Stimulated activated CD4-positive, alpha-beta T cell treated with anti-CD3 and anti-CD28 coated beads, Interleukin-2, amount 100 ng/mL, for 4 hours (primary cell): ENCODE measurements around the gene PTOV1.
A peak's percentile ranks its signal among the peaks of the same experiment; 100 is the strongest.

ENCODE experiments used
- DNase-seq: peaks from one replicate; pipeline ENCODE4 v3.0.0-alpha.2; 2020; ENCODE audit warnings: low read depth

The PTOV1 gene

DNA sequence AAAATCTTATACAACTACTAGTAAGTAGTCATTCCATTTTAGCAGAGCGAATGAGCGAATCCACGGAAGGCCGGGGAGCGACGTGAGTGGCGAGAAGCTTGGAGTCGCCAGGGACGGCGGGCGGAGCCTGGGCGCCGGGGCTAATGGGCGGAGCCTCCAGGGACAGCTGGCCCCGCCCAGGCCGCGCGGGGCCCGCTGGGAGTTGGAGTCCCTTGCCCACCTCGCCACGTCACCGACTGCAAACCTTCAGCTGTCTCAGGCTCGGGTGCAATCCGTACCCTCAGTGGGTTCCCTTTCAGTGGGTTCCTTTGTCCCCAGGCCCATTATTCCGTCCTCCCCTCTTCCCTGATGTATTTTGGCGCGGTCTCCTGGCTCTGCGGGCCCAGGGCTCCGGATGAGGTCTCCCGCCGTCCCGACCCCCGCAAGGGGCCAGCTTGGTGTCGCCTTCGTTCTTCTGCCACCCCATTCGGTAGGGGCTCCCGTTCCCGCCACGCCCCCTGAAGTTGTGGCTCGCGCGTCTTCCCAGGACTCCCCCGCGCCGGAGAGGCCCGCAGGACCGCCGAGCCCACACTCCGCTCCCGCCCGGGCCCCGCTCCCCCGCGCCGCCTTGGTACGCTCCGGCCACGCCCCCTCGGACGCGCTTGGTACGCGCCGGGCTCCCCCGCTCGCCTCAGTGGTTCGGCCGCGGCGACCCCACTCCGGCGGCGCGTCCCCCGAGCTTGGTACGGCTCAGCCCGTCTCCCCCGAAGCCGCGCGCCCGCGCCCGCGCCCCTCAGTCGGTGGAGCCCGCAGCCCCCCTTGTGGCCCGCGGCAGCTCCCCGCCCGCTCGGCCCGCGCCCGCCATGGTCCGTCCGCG lies at the start of gene PTOV1:
PTOV1 (plus strand) TSS at position 673 of the 856 bp plus-strand sequence.
- DNase-seq: peak; percentile 79

- no peak for DNase-seq
Measured at GRCh38 chr19:49801401-49801888, 49.5 kb upstream of the PTOV1 start.

- DNase-seq: no peak
Measured at GRCh38 chr19:49801966-49802661, 48.8 kb upstream of the PTOV1 start.

DNA sequence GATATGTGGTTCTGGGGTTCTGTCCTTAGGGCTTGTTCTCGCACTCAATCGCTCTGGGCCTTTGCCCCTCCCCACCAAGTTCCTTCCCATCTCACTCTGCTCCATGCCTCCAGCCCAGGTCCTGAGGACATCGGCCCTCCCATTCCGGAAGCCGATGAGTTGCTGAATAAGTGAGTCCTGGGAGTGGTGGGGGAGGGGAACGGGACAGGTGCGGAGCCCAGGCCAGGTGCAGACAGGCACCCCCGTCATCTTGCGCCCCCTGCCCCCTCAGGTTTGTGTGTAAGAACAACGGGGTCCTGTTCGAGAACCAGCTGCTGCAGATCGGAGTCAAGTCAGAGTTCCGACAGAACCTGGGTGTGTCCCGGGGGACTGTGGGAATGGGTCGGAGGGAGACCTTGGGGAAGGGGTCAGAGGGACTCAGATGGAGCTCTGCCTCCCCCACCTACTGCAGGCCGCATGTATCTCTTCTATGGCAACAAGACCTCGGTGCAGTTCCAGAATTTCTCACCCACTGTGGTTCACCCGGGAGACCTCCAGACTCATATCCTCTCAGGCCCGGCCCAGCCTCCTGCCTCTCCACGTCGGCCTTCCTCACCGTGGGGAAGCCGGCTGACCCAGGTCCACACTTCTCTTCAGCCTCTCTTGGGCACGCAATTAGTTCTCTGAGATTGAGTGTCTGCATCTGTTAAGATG lies 48.0 kb upstream of the PTOV1 start:
- DNase-seq: no peak

DNA sequence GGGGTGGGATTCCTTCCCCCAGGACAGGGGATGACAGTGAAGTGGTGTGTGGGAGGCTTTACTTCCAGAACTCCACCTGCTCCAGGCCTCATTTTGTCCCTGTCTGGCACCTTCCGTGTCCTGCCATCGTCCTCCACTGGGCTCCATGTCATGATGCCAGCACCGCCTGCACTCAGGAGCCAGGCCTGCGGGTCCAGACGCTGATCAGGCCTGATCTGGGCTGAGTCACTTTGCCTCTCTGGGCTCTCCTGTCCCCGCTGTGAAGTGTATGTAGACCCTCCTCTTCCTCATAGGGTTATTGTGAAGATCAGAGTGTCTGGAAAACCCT lies 47.5 kb upstream of the PTOV1 start:
- DNase-seq: no peak

DNA sequence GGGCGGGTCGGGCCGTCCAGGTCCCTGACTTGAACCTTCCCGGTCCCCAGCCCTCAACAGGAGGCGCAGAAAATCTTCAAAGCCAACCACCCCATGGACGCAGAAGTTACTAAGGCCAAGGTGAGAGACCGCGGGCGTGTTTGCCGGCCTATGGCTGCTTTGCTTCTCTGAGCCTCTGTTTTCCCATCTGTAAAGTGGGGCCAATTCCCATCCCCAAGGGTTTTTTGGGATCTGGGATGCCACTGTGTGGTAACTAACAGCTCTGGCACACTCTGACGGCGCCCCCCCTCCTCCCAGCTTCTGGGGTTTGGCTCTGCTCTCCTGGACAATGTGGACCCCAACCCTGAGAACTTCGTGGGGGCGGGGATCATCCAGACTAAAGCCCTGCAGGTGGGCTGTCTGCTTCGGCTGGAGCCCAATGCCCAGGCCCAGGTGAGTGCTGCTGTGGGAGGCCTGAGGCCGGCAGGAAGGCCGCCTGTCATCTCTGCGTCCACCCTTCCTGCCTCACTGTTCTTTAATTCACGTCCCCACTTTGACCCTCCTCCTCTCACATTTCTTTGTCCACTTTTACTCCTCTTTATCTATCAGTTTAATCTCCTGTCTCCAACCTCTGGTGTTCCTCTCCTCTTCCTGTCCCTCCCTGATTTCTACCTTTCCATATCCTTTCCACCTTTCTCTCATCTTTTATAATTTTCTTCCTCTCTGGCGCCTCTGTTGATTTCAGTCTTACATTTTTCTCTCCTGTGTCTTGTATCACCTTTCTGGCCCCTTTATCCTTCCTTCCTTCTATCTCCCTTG lies 44.9 kb upstream of the PTOV1 start:
- DNase-seq: no peak

GRCh38 chr19:49806620-49806959 lies 44.4 kb upstream of the PTOV1 start:
- DNase-seq: no peak

- DNase-seq: no peak
Measured at GRCh38 chr19:49807058-49807903, 43.7 kb upstream of the PTOV1 start.

GRCh38 chr19:49807904-49808675 lies 42.9 kb upstream of the PTOV1 start:
- no peak for DNase-seq

GRCh38 chr19:49808711-49809159 lies 42.2 kb upstream of the PTOV1 start:
- peak; percentile 83 for DNase-seq

DNA sequence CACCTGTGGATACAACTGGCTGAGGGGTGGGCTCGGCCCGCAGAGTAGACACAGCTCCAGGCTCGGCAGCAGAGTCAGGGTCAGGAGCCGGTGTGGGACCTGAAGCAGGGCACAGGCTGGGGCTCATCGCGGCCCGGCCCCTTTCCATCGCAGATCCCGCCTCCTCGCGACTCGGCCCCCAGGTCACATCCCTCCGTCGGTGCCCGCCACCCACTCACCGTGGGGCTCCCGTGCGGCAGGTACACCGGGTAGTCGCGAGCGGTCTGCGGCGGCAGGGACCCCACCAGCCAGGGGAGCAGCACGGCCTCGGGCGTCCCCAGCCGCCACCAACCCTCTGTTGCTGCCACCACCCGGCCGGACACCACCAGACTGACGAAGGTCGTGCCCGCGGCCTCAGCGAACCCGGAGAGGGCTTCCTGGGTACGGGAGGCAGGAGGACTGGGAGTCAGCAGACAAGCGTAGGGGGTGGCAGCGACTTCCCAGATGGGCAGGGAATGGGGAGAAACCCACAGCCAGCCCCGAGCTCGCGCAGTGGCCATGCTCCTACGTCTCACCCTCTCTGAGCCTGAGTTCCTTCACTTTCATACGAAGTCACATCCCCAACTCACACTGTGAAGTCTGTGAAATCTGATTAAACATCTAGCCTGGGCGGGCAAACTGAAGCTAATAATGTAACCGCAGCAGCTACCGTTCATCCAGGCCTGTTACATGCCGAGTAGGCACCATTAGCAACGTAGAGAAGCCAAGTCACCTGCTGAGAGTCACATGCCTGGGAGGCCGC lies 41.6 kb upstream of the PTOV1 start:
- no peak for DNase-seq

- no peak for DNase-seq
Measured at GRCh38 chr19:49809941-49810389, 41.0 kb upstream of the PTOV1 start.

DNA sequence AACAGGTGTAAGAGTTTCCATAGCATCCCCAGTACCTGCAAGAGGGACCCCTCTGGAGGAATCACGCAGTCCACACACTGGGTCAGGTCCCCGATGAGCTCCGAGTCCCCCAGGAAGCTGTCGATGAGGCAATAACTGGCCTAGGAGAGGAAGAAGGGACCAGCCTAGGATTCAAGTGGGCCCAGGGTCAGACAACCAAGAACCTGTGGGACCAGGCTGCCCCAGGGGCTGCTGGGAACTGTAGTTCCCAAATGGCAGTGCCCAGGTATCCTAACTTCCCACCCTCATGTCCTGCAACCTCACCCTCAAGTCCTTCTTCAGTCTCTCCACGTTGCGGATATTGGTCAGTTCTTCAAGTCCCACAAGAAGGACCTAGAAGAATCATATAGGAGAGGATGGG lies 39.6 kb upstream of the PTOV1 start:
- no peak for DNase-seq

GRCh38 chr19:49812452-49812996 lies 38.4 kb upstream of the PTOV1 start:
- DNase-seq: no peak

DNA sequence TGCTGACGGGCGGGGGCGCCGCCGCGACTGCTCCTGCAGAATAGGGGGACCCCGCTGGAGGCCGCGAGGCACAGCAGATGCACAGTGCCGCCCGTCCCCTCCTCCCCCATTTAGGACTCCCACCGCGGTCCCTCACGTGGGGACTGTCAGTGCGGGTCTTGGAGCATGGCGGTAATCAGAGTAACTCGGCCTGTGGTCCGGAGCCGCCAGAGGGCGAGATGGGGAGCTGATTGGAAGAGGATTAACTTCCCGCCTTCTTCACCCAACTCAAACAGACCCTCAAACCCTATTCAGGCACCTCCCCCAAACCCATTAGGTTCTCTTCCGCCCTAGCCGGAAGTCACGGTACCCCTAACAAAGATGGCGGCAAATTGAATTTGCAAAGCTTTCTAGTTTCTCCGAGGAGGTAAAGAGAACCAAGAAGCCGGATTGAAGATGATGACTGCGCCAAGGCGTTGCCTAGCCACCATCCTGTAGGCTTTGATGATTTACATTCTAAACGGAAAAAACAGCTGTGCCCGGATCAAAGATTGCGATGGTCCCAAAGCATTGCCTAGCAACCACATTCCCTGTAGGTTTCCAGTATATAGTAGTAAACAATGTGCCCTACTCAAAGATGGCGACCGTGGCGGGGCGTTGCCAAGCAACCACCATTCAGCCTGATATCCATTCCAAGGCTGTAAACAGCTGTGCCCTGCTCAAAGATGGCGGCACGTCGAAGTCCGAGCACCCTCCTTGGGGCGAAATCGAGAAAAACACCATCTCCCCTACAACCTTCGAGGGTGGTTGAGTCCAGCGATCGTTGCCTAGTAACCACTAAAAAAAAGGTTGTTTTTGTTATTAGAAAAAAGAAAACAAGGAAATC lies 37.7 kb upstream of the PTOV1 start, which contains the start of gene FUZ:
FUZ (minus strand) TSS at position 296 of the 865 bp plus-strand sequence; CDS start at position 110, 186 bp downstream.
- peak; percentile 82 for DNase-seq

DNA sequence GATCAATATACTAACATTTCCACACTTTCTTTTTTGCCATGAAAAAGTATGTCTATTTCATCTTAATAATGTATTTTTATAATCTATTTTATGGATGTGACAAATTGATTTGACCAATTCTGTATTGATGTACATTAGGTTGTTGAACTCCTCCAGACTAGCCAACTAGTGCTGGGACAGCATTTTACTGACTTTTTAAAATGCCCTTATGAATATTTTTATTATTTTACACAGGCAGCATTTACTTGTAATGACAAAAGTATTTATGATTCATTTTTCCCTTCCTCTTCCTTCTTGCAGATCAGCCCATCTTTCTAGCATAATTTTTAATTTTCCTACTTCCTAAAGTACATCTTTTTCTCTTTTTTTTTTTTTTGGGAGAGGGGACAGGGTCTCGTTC lies 36.9 kb upstream of the PTOV1 start:
- DNase-seq: no peak

DNA sequence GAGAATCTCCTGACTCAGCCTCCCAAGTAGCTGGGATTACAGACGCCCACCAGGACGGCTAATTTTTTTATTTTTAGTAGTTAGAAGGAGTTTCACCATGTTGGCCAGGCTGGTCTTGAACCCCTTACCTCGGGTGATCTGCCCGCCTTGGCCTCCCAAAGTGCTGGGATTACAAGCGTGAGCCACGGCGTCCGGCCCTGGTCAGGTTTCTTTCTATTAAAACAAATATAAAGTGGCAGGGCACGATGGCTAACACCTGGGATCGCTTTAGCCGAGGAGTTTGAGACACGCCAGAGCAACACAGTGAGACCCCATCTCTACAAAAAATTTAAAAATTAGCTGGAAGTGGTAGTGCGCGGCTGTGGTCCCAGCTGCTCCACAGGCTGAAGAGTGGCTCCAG lies 34.4 kb upstream of the PTOV1 start:
- no peak for DNase-seq
